ENCODE data around the gene SNX14.

SNX14 gene

DNA sequence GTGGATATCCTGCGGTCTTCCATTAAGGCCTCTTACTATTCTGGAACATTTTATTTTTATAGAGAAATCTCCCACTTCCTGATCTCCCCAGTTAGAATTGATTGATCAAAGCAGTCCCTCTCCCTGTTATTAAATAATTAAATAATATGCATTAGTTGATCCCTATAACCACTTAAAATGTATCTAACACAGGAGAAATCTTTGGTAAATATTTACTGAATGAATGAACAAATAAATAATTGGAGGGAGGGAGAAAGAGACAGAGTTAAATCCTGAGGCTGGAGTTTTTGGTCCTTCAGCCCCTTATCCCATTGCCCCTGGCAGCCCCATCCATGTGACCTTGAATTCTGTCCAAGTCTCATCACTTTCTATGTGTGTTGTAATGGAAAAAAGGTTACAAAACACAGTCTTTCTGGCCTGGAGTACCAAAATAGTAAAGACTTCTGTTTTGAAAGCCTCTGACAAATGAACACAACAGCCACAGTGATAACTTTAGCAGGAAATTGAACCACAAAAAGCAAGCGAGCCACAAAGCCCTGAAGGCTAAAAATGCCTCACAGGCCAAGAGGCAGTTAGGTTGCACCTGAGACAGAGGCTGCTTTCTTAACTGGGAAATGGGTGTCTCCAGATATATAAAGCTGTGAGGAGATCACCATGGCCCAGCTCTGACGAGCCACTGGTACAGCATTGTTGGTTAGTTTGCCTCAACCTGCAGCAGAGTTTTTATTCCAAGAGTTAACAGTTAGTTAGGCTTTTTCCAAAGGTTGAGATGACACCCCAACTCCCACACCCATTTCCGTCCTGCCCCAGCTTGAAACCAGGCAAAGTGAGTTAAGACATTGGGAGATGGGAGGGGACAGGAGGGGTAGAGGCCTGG, 132.5 kb downstream of the SNX14 start:
- no peak for DNase-seq

DNA sequence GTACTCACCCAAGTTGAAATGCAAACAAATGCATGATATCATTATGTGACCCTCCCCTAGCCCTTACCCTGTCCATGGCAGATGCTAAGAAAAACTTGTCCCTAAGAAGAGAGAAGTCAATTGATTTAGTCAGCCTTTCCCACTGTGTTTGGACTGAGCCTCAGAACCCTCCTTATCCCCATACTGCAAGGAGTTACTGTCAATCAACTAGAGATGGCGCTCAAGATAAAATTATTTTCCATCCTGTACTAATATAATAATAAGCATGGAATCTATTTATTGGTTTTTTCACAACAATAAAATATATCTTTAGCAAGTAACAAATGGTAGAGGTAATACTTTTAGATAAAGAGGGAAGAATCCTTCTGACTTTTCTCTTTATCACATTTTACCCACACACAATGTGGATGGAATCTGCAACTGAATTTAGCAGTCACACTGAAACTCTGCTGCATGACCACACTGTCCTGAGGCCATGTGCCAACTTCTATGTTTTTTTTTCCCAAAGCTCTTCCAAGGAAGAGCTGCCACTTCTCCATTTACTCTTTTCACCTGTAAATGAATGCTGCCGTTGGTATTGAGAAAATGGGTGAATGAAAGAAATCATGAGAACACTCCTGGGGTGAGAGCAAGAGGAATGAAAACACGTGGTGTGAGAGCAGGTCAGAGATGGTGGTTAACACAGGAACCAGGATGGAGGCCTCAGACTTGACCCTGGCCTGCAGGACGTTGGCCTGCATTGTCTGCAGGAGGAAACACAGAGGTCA, 133.3 kb downstream of the SNX14 start:
- no peak for DNase-seq

DNA sequence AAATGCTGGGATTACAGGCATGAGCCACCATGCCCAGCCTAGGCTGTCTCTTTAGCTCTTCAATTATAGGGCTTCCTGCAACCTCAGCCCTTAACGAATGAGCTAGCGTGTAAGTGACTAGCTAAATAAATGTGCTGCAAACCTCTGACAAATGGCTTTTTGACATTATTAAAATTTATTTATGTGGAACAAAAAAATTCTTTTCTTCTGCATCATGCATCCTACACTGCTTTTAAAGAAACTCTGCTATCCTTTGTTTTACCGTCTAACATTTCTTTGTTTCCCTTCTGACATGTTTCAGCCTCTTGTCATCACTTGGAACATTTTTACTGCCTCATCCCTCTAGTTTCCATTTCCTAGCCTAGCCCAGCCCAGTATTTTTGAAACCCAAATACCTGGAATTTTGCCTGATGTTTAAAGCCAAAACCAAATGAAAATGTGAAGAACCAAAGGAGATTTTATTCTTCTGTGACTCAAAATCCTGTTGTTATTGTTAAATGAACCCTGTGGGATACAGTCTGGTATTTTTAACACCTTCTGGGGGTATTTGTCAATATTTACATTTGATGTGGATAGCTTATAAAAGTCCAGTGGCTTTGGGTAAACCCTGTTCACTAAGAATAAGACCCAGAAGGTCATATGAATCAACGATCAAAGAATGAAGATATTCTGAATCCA, 134.3 kb downstream of the SNX14 start:
- DNase-seq, result no peak

- no peak for DNase-seq
Measured at GRCh38 chr6:85458782-85459181, 134.9 kb downstream of the SNX14 start.

DNA sequence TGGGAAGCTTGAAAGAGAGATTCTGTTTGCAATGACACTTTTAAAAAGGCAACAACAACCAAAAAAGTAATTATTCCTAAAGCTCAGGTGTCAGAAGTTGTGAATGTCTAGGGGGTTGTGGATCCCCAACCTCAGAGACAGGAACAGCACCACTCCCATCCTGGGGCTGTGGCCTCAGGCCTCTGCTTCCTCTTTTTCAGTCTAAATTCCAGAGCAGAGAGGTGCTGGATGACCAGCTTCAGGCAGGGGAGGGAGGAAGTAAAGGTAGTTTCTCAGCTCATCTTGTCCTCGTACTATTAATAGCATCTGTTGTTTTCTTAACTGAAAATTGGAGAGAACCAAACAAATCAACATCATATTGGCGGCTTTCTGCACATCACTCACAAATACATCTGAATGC, 135.5 kb downstream of the SNX14 start:
- no peak for DNase-seq

DNA sequence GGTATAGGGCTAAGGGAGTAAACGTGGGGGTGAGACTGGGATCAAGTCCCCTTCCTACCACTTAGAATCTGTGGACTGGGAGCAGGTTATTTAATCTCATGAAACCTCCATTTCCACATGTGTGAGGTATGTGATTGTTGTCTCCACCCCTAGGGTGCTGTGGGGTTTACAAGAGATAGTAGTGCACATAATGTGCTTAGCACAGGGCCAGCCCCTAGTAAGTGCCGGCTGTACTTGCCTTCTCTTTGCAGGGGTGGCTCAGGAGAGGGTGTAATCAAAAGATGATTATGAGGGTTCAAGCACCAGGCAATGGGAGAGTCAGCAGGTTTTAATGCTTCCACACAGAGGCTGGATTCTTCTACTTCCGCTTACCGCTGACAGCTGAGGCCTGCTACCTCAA, 136.9 kb downstream of the SNX14 start:
- DNase-seq, result no peak
